Esophagus squamous epithelium (tissue), 4 donors: ENCODE measurements around the gene PRRT1.

Experiments
- CTCF ChIP-seq, 6 experiments: fragments of 450-650 bp in 4 of 6; fragments of 200-600 bp in 2 of 6; sonication (generic) in 2 of 6; IDR thresholded peaks; one replicate each; pipeline ENCODE4 v1.5.1; 2016 to 2019; ENCODE audit warnings: antibody characterized with exemption in 6 of 6, mild to moderate bottlenecking in 4 of 6, moderate library complexity in 4 of 6
- POLR2A ChIP-seq, 4 donors: fragments of 450-650 bp; IDR thresholded peaks; one replicate each; pipeline ENCODE4 v1.6.1; 2017; ENCODE audit warnings: antibody characterized with exemption in 4 of 4, mild to moderate bottlenecking in 4 of 4, moderate library complexity in 3 of 4

- TF ChIP-seq CTCF (IDR thresholded peaks at IDR 0.05) (no peak), POLR2A (IDR thresholded peaks at IDR 0.05) (no peak)
These were observed 42.0 kb downstream of the PRRT1 start for GRCh38 chr6:32109765-32110160.
